Fibroblast of villous mesenchyme (primary cell): Measurements from ENCODE around the gene IER5L. TPM values are rescaled to one million over a fixed set of nuclear protein-coding genes. Genes with fewer than 3 reads are reported as not detected.

ENCODE experiments used
- DNase-seq: peaks from one replicate; pipeline ENCODE4 v3.0.0-alpha.2; 2010; ENCODE audit warnings: low read depth
- H3K4me3 ChIP-seq: 2 replicates; pipeline ENCODE4 v1.5.1; 2011; ENCODE audit warnings: low read depth, mild to moderate bottlenecking, low read length
- CTCF ChIP-seq: IDR thresholded peaks from 2 replicates; pipeline ENCODE4 v1.5.1; 2012; ENCODE audit warnings: low read depth, mild to moderate bottlenecking, low read length; ENCODE audit not compliant: insufficient read depth
- total RNA-seq: library from RNA; depleted of rRNA; stranded (reverse); fragments of >200 nt; gene quantifications from 2 replicates; pipeline ENCODE4 v1.2.3, GENCODE V29; 2012

Gene IER5L
- total RNA-seq, 1 donor: 60.5 TPM

- DNase-seq: peak; percentile 31
- no peak overlapping the region for H3K4me3 ChIP-seq
- TF ChIP-seq CTCF: no peak
Measured at GRCh38 chr9:129146441-129146941, 31.6 kb downstream of the IER5L start.

- no peak overlapping the region for H3K4me3 ChIP-seq
- DNase-seq: peak; percentile 96
- peak; percentile 14 for TF ChIP-seq CTCF
Measured at GRCh38 chr9:129145841-129146292, 32.2 kb downstream of the IER5L start.

GRCh38 chr9:129145316-129145715, 32.7 kb downstream of the IER5L start:
- TF ChIP-seq CTCF: no peak
- no peak overlapping the region for H3K4me3 ChIP-seq
- DNase-seq: peak; percentile 13

- DNase-seq: peak; percentile 94
- H3K4me3 ChIP-seq: peak overlapping the region; percentile 58
- peak; percentile 97 for TF ChIP-seq CTCF
Measured at GRCh38 chr9:129143031-129143927, 34.8 kb downstream of the IER5L start.

GRCh38 chr9:129142138-129142935, 35.7 kb downstream of the IER5L start:
- peak overlapping the region; percentile 58 for H3K4me3 ChIP-seq
- no peak for TF ChIP-seq CTCF
- DNase-seq: no peak

- H3K4me3 ChIP-seq: peak overlapping the region; percentile 58
- DNase-seq: peak; percentile 97
- no peak for TF ChIP-seq CTCF
Measured at GRCh38 chr9:129141066-129142041, 36.7 kb downstream of the IER5L start.
